CD4-positive, CD25-positive, alpha-beta regulatory T cell (primary cell): Measurements from ENCODE around the gene CADM2. TPM values are rescaled to one million over a fixed set of nuclear protein-coding genes. Genes with fewer than 3 reads are reported as not detected.

ENCODE experiments used
- ATAC-seq, 2 donors: fragments of 150-1000 bp; cut with Tn5 transposase; one replicate each; pipeline ENCODE4 v1.10.0; 2021; ENCODE audit warnings: low read depth in 2 of 2, moderate number of reproducible peaks in 2 of 2, moderate library complexity in 1 of 2
- DNase-seq, 3 donors: peaks; one replicate each; pipeline versions ENCODE4 v3.0.0 to v3.0.0-alpha.2; 2012 to 2022; ENCODE audit warnings: mixed read lengths in 1 of 3
- H3K27ac ChIP-seq: one replicate; pipeline ENCODE4 v1.7.0; 2013; ENCODE audit warnings: mild to moderate bottlenecking, low read length; ENCODE audit not compliant: insufficient read depth, poor library complexity, severe bottlenecking
- H3K27me3 ChIP-seq: one replicate; pipeline ENCODE4 v1.7.0; 2013; ENCODE audit warnings: low read length; ENCODE audit not compliant: control insufficient read depth, insufficient read depth
- H3K36me3 ChIP-seq: one replicate; pipeline ENCODE4 v1.7.0; 2013; ENCODE audit warnings: mild to moderate bottlenecking, low read length, moderate library complexity; ENCODE audit not compliant: control insufficient read depth, insufficient read depth
- H3K4me1 ChIP-seq: 2 replicates; pipeline ENCODE4 v1.7.0; 2013; ENCODE audit warnings: mild to moderate bottlenecking, low read length; ENCODE audit not compliant: insufficient read depth, control insufficient read depth, poor library complexity, severe bottlenecking
- H3K4me3 ChIP-seq: one replicate; pipeline ENCODE4 v1.7.0; 2013; ENCODE audit warnings: low read depth, mild to moderate bottlenecking, low read length, moderate library complexity
- H3K9me3 ChIP-seq, 2 experiments: 1 replicate in 1 of 2; 2 replicates in 1 of 2; pipeline ENCODE4 v1.7.0; 2013; ENCODE audit warnings: low read length in 2 of 2, mild to moderate bottlenecking in 1 of 2, moderate library complexity in 1 of 2; ENCODE audit not compliant: control insufficient read depth in 2 of 2
- H3K27ac Mint-ChIP-seq, 3 donors: one replicate each; pipeline ENCODE4 v1.8.0; 2020 to 2022; ENCODE audit warnings: mild to moderate bottlenecking in 3 of 3, mixed read lengths in 3 of 3, moderate library complexity in 2 of 3
- H3K27me3 Mint-ChIP-seq: one replicate; pipeline ENCODE4 v1.8.0; 2022; ENCODE audit warnings: mild to moderate bottlenecking, mixed read lengths
- H3K36me3 Mint-ChIP-seq: one replicate; pipeline ENCODE4 v1.8.0; 2020; ENCODE audit warnings: mixed read lengths
- H3K4me1 Mint-ChIP-seq, 4 donors: one replicate each; pipeline ENCODE4 v1.8.0; 2020 to 2022; ENCODE audit warnings: mixed read lengths in 4 of 4, mild to moderate bottlenecking in 1 of 4
- H3K4me3 Mint-ChIP-seq, 4 donors: one replicate each; pipeline ENCODE4 v1.8.0; 2020 to 2022; ENCODE audit warnings: mild to moderate bottlenecking in 4 of 4, mixed read lengths in 4 of 4, moderate library complexity in 3 of 4
- H3K9me3 Mint-ChIP-seq, 7 donors: one replicate each; pipeline ENCODE4 v1.8.0; 2020 to 2022; ENCODE audit warnings: mixed read lengths in 7 of 7, mild to moderate bottlenecking in 3 of 7, moderate library complexity in 2 of 7
- polyA plus RNA-seq, 4 donors: library from polyadenylated mRNA; unstranded; fragments of 300-500 nt; fragmentation: Illumina TruSeq; gene quantifications; one replicate each; pipeline ENCODE4 v1.2.3, GENCODE V29; 2021
- total RNA-seq: library from RNA; stranded (reverse); gene quantifications from one replicate; pipeline ENCODE4 v1.2.3, GENCODE V29; 2022

The CADM2 gene
- total and polyA plus RNA-seq, 5 donors from 2014 or later, result not detected

DNA sequence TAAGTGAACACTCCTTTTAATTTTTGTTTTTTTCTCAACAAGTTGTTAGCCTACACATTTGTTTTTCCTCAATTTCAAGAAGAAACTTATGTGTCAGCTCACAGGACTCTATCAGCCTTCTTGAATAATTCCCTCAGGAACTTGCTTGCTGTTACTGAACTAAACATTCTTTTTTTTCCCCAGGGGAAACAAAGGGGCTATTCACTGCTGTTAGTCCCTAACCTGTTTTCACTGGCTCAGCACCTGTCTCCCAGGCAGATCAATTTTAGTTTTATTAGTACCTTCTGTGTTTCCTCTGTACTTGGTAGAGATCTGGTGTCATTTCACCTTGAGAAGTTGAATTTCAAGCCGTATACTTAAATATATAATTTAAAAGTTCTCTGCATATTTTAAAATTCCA lies 644.6 kb downstream of the CADM2 start:
- Histone ChIP-seq H3K4me3 (no peak overlapping the region), H3K9me3 (no peaks in the 10 kb centered on the region)
- H3K27me3 Mint-ChIP-seq, result no peaks in the 10 kb centered on the region

GRCh38 chr3:85604641-85605040 lies 645.9 kb downstream of the CADM2 start:
- Mint-ChIP-seq H3K27ac (no peak overlapping the region), H3K27me3 (no peaks in the 10 kb centered on the region), H3K4me1 (no peaks in the 10 kb centered on the region), H3K9me3 (peaks cover 0 to 9% (median 5%) of the 10 kb centered on the region in 7 donors), H3K36me3 (no peaks in the 10 kb centered on the region), H3K4me3 (no peak overlapping the region)
- Histone ChIP-seq H3K27ac (no peak overlapping the region), H3K27me3 (no peaks in the 10 kb centered on the region), H3K4me1 (no peaks in the 10 kb centered on the region), H3K36me3 (no peaks in the 10 kb centered on the region), H3K4me3 (no peak overlapping the region), H3K9me3 (no peaks in the 10 kb centered on the region)
- ATAC-seq, result no peak
- no peak for DNase-seq

More for the DNA sequence above, 644.6 kb downstream of the CADM2 start:
- no peak overlapping the region for H3K27ac ChIP-seq
- no peak for ATAC-seq
- no peaks in the 10 kb centered on the region for H3K27me3 ChIP-seq
- no peaks in the 10 kb centered on the region for H3K4me1 ChIP-seq
- no peaks in the 10 kb centered on the region for H3K36me3 ChIP-seq
- H3K4me1 Mint-ChIP-seq, result no peaks in the 10 kb centered on the region
- no peaks in the 10 kb centered on the region for H3K36me3 Mint-ChIP-seq
- H3K27ac Mint-ChIP-seq, result no peak overlapping the region
- DNase-seq, result no peak
- H3K9me3 Mint-ChIP-seq, result peaks cover 0 to 7% (median 5%) of the 10 kb centered on the region in 7 donors
- H3K4me3 Mint-ChIP-seq, result no peak overlapping the region

- Mint-ChIP-seq H3K4me3 (no peak overlapping the region), H3K4me1 (no peaks in the 10 kb centered on the region), H3K27me3 (no peaks in the 10 kb centered on the region), H3K27ac (no peak overlapping the region), H3K9me3 (peaks cover 0 to 9% (median 5%) of the 10 kb centered on the region in 7 donors), H3K36me3 (no peaks in the 10 kb centered on the region)
- no peak for DNase-seq
- Histone ChIP-seq H3K4me3 (no peak overlapping the region), H3K9me3 (no peaks in the 10 kb centered on the region), H3K27me3 (no peaks in the 10 kb centered on the region), H3K36me3 (no peaks in the 10 kb centered on the region), H3K4me1 (no peaks in the 10 kb centered on the region), H3K27ac (no peak overlapping the region)
- ATAC-seq, result no peak
These were observed 646.3 kb downstream of the CADM2 start for GRCh38 chr3:85605066-85605465.

- no peak overlapping the region for H3K4me3 Mint-ChIP-seq
- Histone ChIP-seq H3K4me3 (no peak overlapping the region), H3K27me3 (no peaks in the 10 kb centered on the region), H3K9me3 (no peaks in the 10 kb centered on the region), H3K27ac (no peak overlapping the region), H3K36me3 (no peaks in the 10 kb centered on the region), H3K4me1 (no peaks in the 10 kb centered on the region)
- DNase-seq (no peak), ATAC-seq (no peak)
- H3K36me3 Mint-ChIP-seq, result no peaks in the 10 kb centered on the region
- H3K27me3 Mint-ChIP-seq, result no peaks in the 10 kb centered on the region
- H3K27ac Mint-ChIP-seq, result no peak overlapping the region
- H3K4me1 Mint-ChIP-seq, result peaks cover 0 to 4% (median 0%) of the 10 kb centered on the region in 4 donors
- peaks cover 0 to 12% (median 3%) of the 10 kb centered on the region in 7 donors for H3K9me3 Mint-ChIP-seq
These were observed 667.9 kb downstream of the CADM2 start for GRCh38 chr3:85626662-85627061.

DNA sequence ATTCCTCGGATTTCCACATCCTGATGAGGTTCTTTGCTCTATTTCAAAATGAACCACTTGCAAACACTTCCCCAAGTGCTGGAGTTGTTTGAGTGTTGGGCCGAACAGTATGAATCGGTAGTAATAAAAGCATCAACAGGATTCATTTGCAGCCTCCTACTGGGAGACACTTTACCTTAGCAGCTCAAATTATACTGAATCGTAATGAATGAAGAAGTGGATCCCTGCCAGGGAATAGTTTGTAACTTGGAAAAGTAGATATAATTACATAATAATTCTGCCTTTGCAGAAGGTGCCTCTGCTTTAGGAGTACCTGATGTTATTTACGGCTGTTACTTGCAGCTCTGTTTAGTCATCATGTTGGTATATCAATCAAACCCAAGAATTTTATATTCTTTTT lies 669.1 kb downstream of the CADM2 start:
- no peak overlapping the region for H3K27ac Mint-ChIP-seq
- no peak overlapping the region for H3K4me3 Mint-ChIP-seq
- ATAC-seq, result no peak
- DNase-seq, result no peak
- Histone ChIP-seq H3K9me3 (no peaks in the 10 kb centered on the region), H3K36me3 (no peaks in the 10 kb centered on the region), H3K4me3 (no peak overlapping the region), H3K4me1 (no peaks in the 10 kb centered on the region), H3K27ac (no peak overlapping the region), H3K27me3 (no peaks in the 10 kb centered on the region)
- peaks cover 0 to 4% (median 0%) of the 10 kb centered on the region in 4 donors for H3K4me1 Mint-ChIP-seq
- H3K27me3 Mint-ChIP-seq, result no peaks in the 10 kb centered on the region
- H3K36me3 Mint-ChIP-seq, result no peaks in the 10 kb centered on the region
- H3K9me3 Mint-ChIP-seq, result peaks cover 1 to 13% (median 5%) of the 10 kb centered on the region in 7 donors

GRCh38 chr3:85631070-85631469 lies 672.3 kb downstream of the CADM2 start:
- Histone ChIP-seq H3K4me3 (no peak overlapping the region), H3K27ac (no peak overlapping the region), H3K9me3 (no peaks in the 10 kb centered on the region), H3K27me3 (no peaks in the 10 kb centered on the region), H3K4me1 (no peaks in the 10 kb centered on the region), H3K36me3 (no peaks in the 10 kb centered on the region)
- Mint-ChIP-seq H3K9me3 (peaks cover 1 to 21% (median 7%) of the 10 kb centered on the region in 7 donors), H3K4me3 (no peak overlapping the region), H3K4me1 (peaks cover 0 to 4% (median 0%) of the 10 kb centered on the region in 4 donors), H3K27ac (no peak overlapping the region), H3K36me3 (no peaks in the 10 kb centered on the region), H3K27me3 (no peaks in the 10 kb centered on the region)
- no peak for DNase-seq
- ATAC-seq, result peak in 1 of 2 donors; percentile 20

DNA sequence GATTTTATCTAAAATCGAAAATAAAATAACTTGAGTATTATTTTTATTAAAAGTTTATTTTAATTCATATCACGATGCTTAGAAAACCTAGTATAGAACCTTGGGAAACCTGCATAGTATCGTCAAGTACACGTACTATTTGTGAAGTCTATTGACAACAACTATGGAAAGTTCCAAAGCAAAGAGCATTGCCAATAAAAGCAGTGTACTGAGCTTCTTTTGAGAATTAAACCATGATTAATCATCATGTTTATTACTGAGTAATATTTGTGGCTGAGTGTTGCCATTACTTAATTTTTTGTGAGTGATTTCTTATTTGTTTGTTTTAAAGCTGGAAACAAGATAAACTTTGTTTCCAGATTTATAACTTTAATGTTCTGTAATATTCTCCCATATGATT lies 674.1 kb downstream of the CADM2 start:
- H3K27ac Mint-ChIP-seq, result no peak overlapping the region

GRCh38 chr3:85652360-85652759 lies 693.6 kb downstream of the CADM2 start:
- H3K27ac ChIP-seq, result no peak overlapping the region
- Mint-ChIP-seq H3K27ac (no peak overlapping the region), H3K4me3 (no peak overlapping the region), H3K36me3 (no peaks in the 10 kb centered on the region), H3K4me1 (peaks cover 0 to 5% (median 0%) of the 10 kb centered on the region in 4 donors), H3K9me3 (peaks cover 0 to 27% (median 11%) of the 10 kb centered on the region in 7 donors), H3K27me3 (no peaks in the 10 kb centered on the region)
- H3K4me3 ChIP-seq, result no peak overlapping the region
- no peaks in the 10 kb centered on the region for H3K4me1 ChIP-seq
- ATAC-seq (no peak), DNase-seq (no peak)
- no peaks in the 10 kb centered on the region for H3K9me3 ChIP-seq
- H3K27me3 ChIP-seq, result no peaks in the 10 kb centered on the region
- H3K36me3 ChIP-seq, result no peaks in the 10 kb centered on the region

More for the DNA sequence above, 674.1 kb downstream of the CADM2 start:
- Mint-ChIP-seq H3K4me1 (no peaks in the 10 kb centered on the region), H3K36me3 (no peaks in the 10 kb centered on the region), H3K4me3 (no peak overlapping the region), H3K27me3 (no peaks in the 10 kb centered on the region), H3K9me3 (peaks cover 0 to 21% (median 6%) of the 10 kb centered on the region in 7 donors)
- no peak overlapping the region for H3K27ac ChIP-seq
- no peaks in the 10 kb centered on the region for H3K4me1 ChIP-seq
- no peaks in the 10 kb centered on the region for H3K9me3 ChIP-seq
- DNase-seq (no peak), ATAC-seq (no peak)
- no peaks in the 10 kb centered on the region for H3K27me3 ChIP-seq
- no peak overlapping the region for H3K4me3 ChIP-seq
- H3K36me3 ChIP-seq, result no peaks in the 10 kb centered on the region
